IMR-90 (cell line): Measurements from ENCODE around the gene ZNRF3.

Source experiments
- BHLHE40 ChIP-seq: fragments of 150-350 bp; IDR thresholded peaks from 2 replicates; pipeline ENCODE4 v1.6.1; 2016; ENCODE audit warnings: mild to moderate bottlenecking, low read depth, low read length
- ELK1 ChIP-seq: fragments of 150-350 bp; IDR thresholded peaks from 2 replicates; pipeline ENCODE4 v1.6.1; 2016; ENCODE audit warnings: low read depth, mild to moderate bottlenecking, low read length, moderate library complexity, borderline replicate concordance
- FOS ChIP-seq: fragments of 150-350 bp; IDR thresholded peaks from 2 replicates; pipeline ENCODE4 v1.6.1; 2016; ENCODE audit warnings: low read depth, low read length
- POLR2A ChIP-seq: IDR thresholded peaks from 2 replicates; pipeline ENCODE4 v1.6.1; 2012; ENCODE audit warnings: mild to moderate bottlenecking, low read depth, low read length
- RAD21 ChIP-seq: IDR thresholded peaks from 2 replicates; pipeline ENCODE4 v1.6.1; 2012; ENCODE audit warnings: low read length, improper control_type of control experiment
- RFX5 ChIP-seq: IDR thresholded peaks from 2 replicates; pipeline ENCODE4 v1.8.0; 2012; ENCODE audit warnings: low read depth, mild to moderate bottlenecking, low read length, moderate library complexity
- SMC3 ChIP-seq: fragments of 150-350 bp; IDR thresholded peaks from 2 replicates; pipeline ENCODE4 v1.6.1; 2016; ENCODE audit warnings: low read depth, mild to moderate bottlenecking, antibody characterized with exemption, low read length, moderate library complexity
- TF ChIP-seq, protein P1 (sequence below): conservative IDR thresholded peaks from 2 replicates; pipeline ENCODE4 v1.5.1; 2012; ENCODE audit warnings: mild to moderate bottlenecking, low read depth, low read length, improper control_type of control experiment

GRCh38 chr22:29102300-29102699, 218.9 kb downstream of the ZNRF3 start:
- TF ChIP-seq, protein P1, sequence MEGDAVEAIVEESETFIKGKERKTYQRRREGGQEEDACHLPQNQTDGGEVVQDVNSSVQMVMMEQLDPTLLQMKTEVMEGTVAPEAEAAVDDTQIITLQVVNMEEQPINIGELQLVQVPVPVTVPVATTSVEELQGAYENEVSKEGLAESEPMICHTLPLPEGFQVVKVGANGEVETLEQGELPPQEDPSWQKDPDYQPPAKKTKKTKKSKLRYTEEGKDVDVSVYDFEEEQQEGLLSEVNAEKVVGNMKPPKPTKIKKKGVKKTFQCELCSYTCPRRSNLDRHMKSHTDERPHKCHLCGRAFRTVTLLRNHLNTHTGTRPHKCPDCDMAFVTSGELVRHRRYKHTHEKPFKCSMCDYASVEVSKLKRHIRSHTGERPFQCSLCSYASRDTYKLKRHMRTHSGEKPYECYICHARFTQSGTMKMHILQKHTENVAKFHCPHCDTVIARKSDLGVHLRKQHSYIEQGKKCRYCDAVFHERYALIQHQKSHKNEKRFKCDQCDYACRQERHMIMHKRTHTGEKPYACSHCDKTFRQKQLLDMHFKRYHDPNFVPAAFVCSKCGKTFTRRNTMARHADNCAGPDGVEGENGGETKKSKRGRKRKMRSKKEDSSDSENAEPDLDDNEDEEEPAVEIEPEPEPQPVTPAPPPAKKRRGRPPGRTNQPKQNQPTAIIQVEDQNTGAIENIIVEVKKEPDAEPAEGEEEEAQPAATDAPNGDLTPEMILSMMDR: no peak
- no peak for TF ChIP-seq SMC3
- TF ChIP-seq RFX5: no peak
- no peak for TF ChIP-seq BHLHE40
- TF ChIP-seq POLR2A: no peak
- TF ChIP-seq ELK1: no peak
- no peak for TF ChIP-seq RAD21
- no peak for TF ChIP-seq FOS
